HG02885 (cell line): ENCODE data around the gene OCLN.
"Not testable (repeated sequence)": the region's sequence is repeated elsewhere in the genome, so short reads cannot be mapped to it uniquely, and the experiment has no call there.

Experiments
- ATAC-seq: cut with Tn5 transposase; IDR thresholded peaks from one replicate; pipeline ENCODE4 v1.9.1; 2021; ENCODE audit warnings: mild to moderate bottlenecking; ENCODE audit not compliant: unreplicated experiment, poor library complexity

Gene OCLN

DNA sequence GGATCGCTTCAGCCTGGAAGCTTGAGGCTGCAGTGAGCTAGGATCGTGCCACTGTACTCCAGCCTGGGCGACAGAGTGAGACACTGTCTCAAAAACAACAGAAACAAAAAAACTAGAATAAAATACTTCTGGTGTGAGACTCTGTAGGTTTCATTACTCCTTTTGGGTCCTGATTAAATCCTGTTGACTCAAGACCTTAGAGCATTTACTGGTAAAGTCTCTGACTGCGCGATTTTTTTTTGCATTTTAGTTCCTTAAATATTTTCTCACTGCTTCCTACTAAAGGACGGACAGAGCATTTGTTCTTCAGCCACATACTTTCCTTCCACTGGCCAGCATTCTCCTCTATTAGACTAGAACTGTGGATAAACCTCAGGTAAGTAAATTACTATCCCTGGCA is 114.2 kb downstream of the OCLN start:
- not testable (repeated sequence) for ATAC-seq
